ENCODE data around the gene HSPB6. TPM values are rescaled to one million over a fixed set of nuclear protein-coding genes. Genes with fewer than 3 reads are reported as not detected.

HSPB6 gene
- total and polyA plus RNA-seq, 4 donors, result 2.7 to 17.7 (median 5.6) TPM

GRCh38 chr19:35783469-35784434, 26.9 kb upstream of the HSPB6 start:
- Histone ChIP-seq H3K27ac (ENCODE audit: low read depth in 1 of 2, low read length in 2 of 2) (no peak overlapping the region), H3K4me3 (ENCODE audit: low read depth in 1 of 3, low read length in 3 of 3) (no peak overlapping the region), H3K27me3 (ENCODE audit: control insufficient read depth in 4 of 4, insufficient read depth in 4 of 4, low read length in 3 of 4) (no peaks in the 10 kb centered on the region), H3K9ac (ENCODE audit: low read depth in 1 of 2, low read length in 2 of 2) (no peak overlapping the region), H3K4me1 (ENCODE audit: control insufficient read depth in 4 of 4, insufficient read depth in 4 of 4, low read length in 3 of 4) (no peaks in the 10 kb centered on the region), H3K36me3 (ENCODE audit: control insufficient read depth in 4 of 4, insufficient read depth in 3 of 4, low read depth in 1 of 4, low read length in 3 of 4) (peaks cover 0 to 1% (median 0%) of the 10 kb centered on the region in 4 donors), H3K9me3 (ENCODE audit: control insufficient read depth in 4 of 4, low read length in 3 of 4) (no peaks in the 10 kb centered on the region)
- WGBS, result 83% methylated on average over 28 of the region's 28 CpGs
- no peak for TF ChIP-seq MAX (IDR thresholded peaks at IDR 0.05)
- peak; percentile 16 to 20 for TF ChIP-seq HNF4A (conservative IDR thresholded peaks at IDR 0.05)
- no peak for TF ChIP-seq ATF3 (IDR thresholded peaks at IDR 0.05)
- DNase-seq (ENCODE audit: low spot score), result no peak

GRCh38 chr19:35782589-35782988, 25.8 kb upstream of the HSPB6 start:
- TF ChIP-seq GABPA (IDR thresholded peaks at IDR 0.05 in 1 of 2, conservative IDR thresholded peaks at IDR 0.05 in 1 of 2), result no peak
- no peak for TF ChIP-seq HNF4G (IDR thresholded peaks at IDR 0.05)
- no peak for TF ChIP-seq RAD21 (IDR thresholded peaks at IDR 0.05)
- no peak for TF ChIP-seq ATF3 (IDR thresholded peaks at IDR 0.05)
- H3K4me1 ChIP-seq (ENCODE audit: control insufficient read depth in 4 of 4, insufficient read depth in 4 of 4, low read length in 3 of 4), result no peaks in the 10 kb centered on the region
- H3K27me3 ChIP-seq (ENCODE audit: control insufficient read depth in 4 of 4, insufficient read depth in 4 of 4, low read length in 3 of 4), result no peaks in the 10 kb centered on the region
- peaks cover 0 to 1% (median 0%) of the 10 kb centered on the region in 4 donors for H3K36me3 ChIP-seq (ENCODE audit: control insufficient read depth in 4 of 4, insufficient read depth in 3 of 4, low read depth in 1 of 4, low read length in 3 of 4)
- WGBS, result 96% methylated on average over 12 of the region's 12 CpGs
- no peak overlapping the region for H3K27ac ChIP-seq (ENCODE audit: low read depth in 1 of 2, low read length in 2 of 2)
- H3K9me3 ChIP-seq (ENCODE audit: control insufficient read depth in 4 of 4, low read length in 3 of 4), result no peaks in the 10 kb centered on the region
- no peak overlapping the region for H3K4me3 ChIP-seq (ENCODE audit: low read depth in 1 of 3, low read length in 3 of 3)
- no peak overlapping the region for H3K9ac ChIP-seq (ENCODE audit: low read depth in 1 of 2, low read length in 2 of 2)
- DNase-seq (ENCODE audit: low spot score), result no peak

- H3K27ac ChIP-seq (ENCODE audit: low read depth in 1 of 2, low read length in 2 of 2), result no peak overlapping the region
- H3K9ac ChIP-seq (ENCODE audit: low read depth in 1 of 2, low read length in 2 of 2), result no peak overlapping the region
- TF ChIP-seq RXRA (IDR thresholded peaks at IDR 0.05), result no peak
- H3K27me3 ChIP-seq (ENCODE audit: control insufficient read depth in 4 of 4, insufficient read depth in 4 of 4, low read length in 3 of 4), result no peaks in the 10 kb centered on the region
- 95% methylated on average over 9 of the region's 9 CpGs for WGBS
- peaks cover 0 to 1% (median 0%) of the 10 kb centered on the region in 4 donors for H3K36me3 ChIP-seq (ENCODE audit: control insufficient read depth in 4 of 4, insufficient read depth in 3 of 4, low read depth in 1 of 4, low read length in 3 of 4)
- H3K4me3 ChIP-seq (ENCODE audit: low read depth in 1 of 3, low read length in 3 of 3), result no peak overlapping the region
- no peaks in the 10 kb centered on the region for H3K9me3 ChIP-seq (ENCODE audit: control insufficient read depth in 4 of 4, low read length in 3 of 4)
- no peaks in the 10 kb centered on the region for H3K4me1 ChIP-seq (ENCODE audit: control insufficient read depth in 4 of 4, insufficient read depth in 4 of 4, low read length in 3 of 4)
- no peak for DNase-seq (ENCODE audit: low spot score)
These were observed 24.8 kb upstream of the HSPB6 start for GRCh38 chr19:35781650-35782049.

- no peak for DNase-seq (ENCODE audit: low spot score)
- no peaks in the 10 kb centered on the region for H3K27me3 ChIP-seq (ENCODE audit: control insufficient read depth in 4 of 4, insufficient read depth in 4 of 4, low read length in 3 of 4)
- H3K9me3 ChIP-seq (ENCODE audit: control insufficient read depth in 4 of 4, low read length in 3 of 4), result no peaks in the 10 kb centered on the region
- no peak overlapping the region for H3K27ac ChIP-seq (ENCODE audit: low read depth in 1 of 2, low read length in 2 of 2)
- peaks cover 0 to 1% (median 0%) of the 10 kb centered on the region in 4 donors for H3K36me3 ChIP-seq (ENCODE audit: control insufficient read depth in 4 of 4, insufficient read depth in 3 of 4, low read depth in 1 of 4, low read length in 3 of 4)
- WGBS, result 96% methylated on average over 20 of the region's 20 CpGs
- H3K4me1 ChIP-seq (ENCODE audit: control insufficient read depth in 4 of 4, insufficient read depth in 4 of 4, low read length in 3 of 4), result peaks cover 0 to 3% (median under 1%) of the 10 kb centered on the region in 4 donors
- H3K4me3 ChIP-seq (ENCODE audit: low read depth in 1 of 3, low read length in 3 of 3), result no peak overlapping the region
- no peak overlapping the region for H3K9ac ChIP-seq (ENCODE audit: low read depth in 1 of 2, low read length in 2 of 2)
- TF ChIP-seq ATF3 (IDR thresholded peaks at IDR 0.05) (no peak), REST (IDR thresholded peaks at IDR 0.05) (no peak), RAD21 (IDR thresholded peaks at IDR 0.05) (no peak), GABPA (IDR thresholded peaks at IDR 0.05 in 1 of 2, conservative IDR thresholded peaks at IDR 0.05 in 1 of 2) (no peak), ZBTB33 (IDR thresholded peaks at IDR 0.05) (no peak), CTCF (IDR thresholded peaks at IDR 0.05; ENCODE audit: low read depth, low read length, missing input control) (no peak), EGR1 (IDR thresholded peaks at IDR 0.05; ENCODE audit: low read depth in 2 of 2) (no peak)
These were observed 23.9 kb upstream of the HSPB6 start for GRCh38 chr19:35780717-35781116.
